Neural progenitor cell (in vitro differentiated cells): ENCODE data around the gene PPM1N.

Experiments used
- EZH2 ChIP-seq: fragments of 200-600 bp; sonication (generic); IDR thresholded peaks from 2 replicates; pipeline ENCODE4 v1.6.1; 2017; ENCODE audit warnings: antibody characterized with exemption, mild to moderate bottlenecking, moderate library complexity
- EZH2phosphoT487 ChIP-seq: fragments of 200-600 bp; sonication (generic); IDR thresholded peaks from 2 replicates; pipeline ENCODE4 v1.6.1; 2017; ENCODE audit warnings: antibody characterized with exemption
- TF ChIP-seq, protein P1 (sequence below): fragments of 200-600 bp; sonication (generic); IDR thresholded peaks from 2 replicates; pipeline ENCODE4 v1.5.1; 2017; ENCODE audit warnings: antibody characterized with exemption, mild to moderate bottlenecking

- TF ChIP-seq, protein P1, sequence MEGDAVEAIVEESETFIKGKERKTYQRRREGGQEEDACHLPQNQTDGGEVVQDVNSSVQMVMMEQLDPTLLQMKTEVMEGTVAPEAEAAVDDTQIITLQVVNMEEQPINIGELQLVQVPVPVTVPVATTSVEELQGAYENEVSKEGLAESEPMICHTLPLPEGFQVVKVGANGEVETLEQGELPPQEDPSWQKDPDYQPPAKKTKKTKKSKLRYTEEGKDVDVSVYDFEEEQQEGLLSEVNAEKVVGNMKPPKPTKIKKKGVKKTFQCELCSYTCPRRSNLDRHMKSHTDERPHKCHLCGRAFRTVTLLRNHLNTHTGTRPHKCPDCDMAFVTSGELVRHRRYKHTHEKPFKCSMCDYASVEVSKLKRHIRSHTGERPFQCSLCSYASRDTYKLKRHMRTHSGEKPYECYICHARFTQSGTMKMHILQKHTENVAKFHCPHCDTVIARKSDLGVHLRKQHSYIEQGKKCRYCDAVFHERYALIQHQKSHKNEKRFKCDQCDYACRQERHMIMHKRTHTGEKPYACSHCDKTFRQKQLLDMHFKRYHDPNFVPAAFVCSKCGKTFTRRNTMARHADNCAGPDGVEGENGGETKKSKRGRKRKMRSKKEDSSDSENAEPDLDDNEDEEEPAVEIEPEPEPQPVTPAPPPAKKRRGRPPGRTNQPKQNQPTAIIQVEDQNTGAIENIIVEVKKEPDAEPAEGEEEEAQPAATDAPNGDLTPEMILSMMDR = no peak
- TF ChIP-seq EZH2 = no peak
- no peak for TF ChIP-seq EZH2phosphoT487
These were observed 20.4 kb upstream of the PPM1N start for GRCh38 chr19:45477713-45478453.
